Measurements from ENCODE around the gene SNX27.

SNX27 gene

GRCh38 chr1:151714820-151715725 is 103.2 kb downstream of the SNX27 start:
- DNase-seq (ENCODE audit: insufficient read length, low spot score) (no peak), FAIRE-seq (no peak)
- TF ChIP-seq CTCF (IDR thresholded peaks at IDR 0.05; ENCODE audit: insufficient read depth, missing control alignments): no peak

DNA sequence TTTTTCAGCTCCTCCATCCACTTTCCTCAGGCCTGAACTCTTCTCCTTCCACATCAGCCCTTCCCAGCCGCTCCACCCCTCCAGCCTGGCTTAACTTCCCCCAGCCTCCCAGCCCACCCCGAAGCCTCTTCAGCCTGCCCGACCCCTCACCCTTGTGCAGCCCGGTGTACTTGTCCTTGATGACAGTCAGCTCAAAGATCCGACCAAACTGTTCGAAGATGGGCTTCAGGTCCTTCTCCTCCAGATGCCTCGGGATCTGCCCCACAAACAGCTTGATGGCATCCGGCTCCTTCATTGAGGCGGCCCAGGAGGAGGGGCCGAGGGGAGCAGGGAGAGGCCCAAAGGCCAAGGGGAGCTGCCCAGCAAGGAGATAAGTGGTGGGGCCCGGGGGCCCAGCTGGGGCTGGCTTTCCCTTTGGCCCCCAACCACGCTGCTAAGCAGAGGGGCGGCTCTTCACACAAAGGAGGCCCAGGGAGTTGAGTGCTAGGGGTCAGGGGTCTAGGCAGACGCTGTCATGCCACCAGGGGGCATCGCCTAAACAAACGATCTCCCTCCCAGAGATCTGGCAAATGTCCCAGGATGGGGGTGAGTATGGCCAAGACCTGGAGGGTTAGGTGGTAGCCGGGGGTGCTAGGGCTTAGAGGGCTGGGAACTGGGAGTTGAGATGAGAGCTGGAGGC is 104.0 kb downstream of the SNX27 start:
- peak; percentile 65 for DNase-seq (ENCODE audit: insufficient read length, low spot score)

DNA sequence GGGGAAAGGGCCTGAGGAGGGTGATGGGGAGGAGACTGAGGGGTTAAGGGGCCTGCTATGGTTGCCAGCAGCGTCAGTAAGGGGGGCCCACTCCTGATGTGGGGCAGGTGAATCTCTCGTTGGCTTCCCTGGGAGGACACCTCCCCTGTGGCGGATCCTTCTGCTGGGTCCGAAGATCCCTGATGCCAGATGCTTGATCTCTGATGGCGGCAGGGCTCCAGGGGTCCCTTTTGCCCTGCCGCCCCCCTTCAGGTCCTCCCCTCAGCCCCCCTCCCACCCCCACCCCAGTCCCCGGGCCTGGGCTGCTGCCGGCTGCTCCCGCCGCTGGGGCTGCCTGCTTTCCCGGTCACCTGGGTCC is 104.5 kb downstream of the SNX27 start:
- FAIRE-seq (no peak), DNase-seq (ENCODE audit: insufficient read length, low spot score) (no peak)
- TF ChIP-seq CTCF (IDR thresholded peaks at IDR 0.05; ENCODE audit: insufficient read depth, missing control alignments): no peak

More for the DNA sequence above, 104.0 kb downstream of the SNX27 start:
- peak; percentile 52 for TF ChIP-seq CTCF (IDR thresholded peaks at IDR 0.05; ENCODE audit: insufficient read depth, missing control alignments)
- no peak for FAIRE-seq

- peak; percentile 99 for DNase-seq (ENCODE audit: insufficient read length, low spot score)
- peak; percentile 86 for FAIRE-seq
- no peak for TF ChIP-seq CTCF (IDR thresholded peaks at IDR 0.05; ENCODE audit: insufficient read depth, missing control alignments)
Observed at GRCh38 chr1:151716771-151717631, 105.2 kb downstream of the SNX27 start, which contains the start of gene CELF3. TSS of gene CELF3 (minus strand) at chr1:151716803. CDS start at chr1:151716020, 783 bp downstream.

GRCh38 chr1:151718011-151718431 is 106.2 kb downstream of the SNX27 start:
- no peak for DNase-seq (ENCODE audit: insufficient read length, low spot score)
- no peak for TF ChIP-seq CTCF (IDR thresholded peaks at IDR 0.05; ENCODE audit: insufficient read depth, missing control alignments)
- FAIRE-seq: no peak

DNA sequence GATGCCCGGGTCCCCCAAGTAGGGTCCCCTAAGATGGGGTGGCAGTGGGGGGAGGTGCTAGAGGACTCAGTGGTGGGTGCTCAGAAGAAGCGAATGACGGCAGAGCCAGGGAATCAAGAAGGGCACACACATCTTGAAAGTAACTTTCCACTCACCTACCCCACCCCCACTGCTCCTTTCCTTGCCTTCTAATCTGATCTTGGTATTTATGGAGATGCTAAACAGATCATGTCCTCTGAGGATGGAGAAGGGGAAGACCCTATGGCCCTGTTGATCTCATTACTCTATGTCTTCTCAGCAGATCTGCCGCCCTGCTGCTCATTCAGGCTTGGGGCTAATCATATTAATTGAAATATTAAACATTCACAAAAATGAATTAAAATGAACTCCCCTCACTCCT is 106.8 kb downstream of the SNX27 start:
- FAIRE-seq (peak; percentile 80), DNase-seq (ENCODE audit: insufficient read length, low spot score) (no peak)
- TF ChIP-seq CTCF (IDR thresholded peaks at IDR 0.05; ENCODE audit: insufficient read depth, missing control alignments): no peak
